NCI-H345 (cell line): Measurements from ENCODE around the gene LENEP.

ENCODE experiments used
- DNase-seq: peaks from one replicate; lab custom pipeline; 2025; lab: John Stamatoyannopoulos, UW

Gene LENEP

GRCh38 chr1:154993572-154994268 is at the start of gene LENEP:
LENEP (plus strand) TSS chr1:154993586; CDS start chr1:154993608, 22 bp downstream.
- no peak for DNase-seq

DNA sequence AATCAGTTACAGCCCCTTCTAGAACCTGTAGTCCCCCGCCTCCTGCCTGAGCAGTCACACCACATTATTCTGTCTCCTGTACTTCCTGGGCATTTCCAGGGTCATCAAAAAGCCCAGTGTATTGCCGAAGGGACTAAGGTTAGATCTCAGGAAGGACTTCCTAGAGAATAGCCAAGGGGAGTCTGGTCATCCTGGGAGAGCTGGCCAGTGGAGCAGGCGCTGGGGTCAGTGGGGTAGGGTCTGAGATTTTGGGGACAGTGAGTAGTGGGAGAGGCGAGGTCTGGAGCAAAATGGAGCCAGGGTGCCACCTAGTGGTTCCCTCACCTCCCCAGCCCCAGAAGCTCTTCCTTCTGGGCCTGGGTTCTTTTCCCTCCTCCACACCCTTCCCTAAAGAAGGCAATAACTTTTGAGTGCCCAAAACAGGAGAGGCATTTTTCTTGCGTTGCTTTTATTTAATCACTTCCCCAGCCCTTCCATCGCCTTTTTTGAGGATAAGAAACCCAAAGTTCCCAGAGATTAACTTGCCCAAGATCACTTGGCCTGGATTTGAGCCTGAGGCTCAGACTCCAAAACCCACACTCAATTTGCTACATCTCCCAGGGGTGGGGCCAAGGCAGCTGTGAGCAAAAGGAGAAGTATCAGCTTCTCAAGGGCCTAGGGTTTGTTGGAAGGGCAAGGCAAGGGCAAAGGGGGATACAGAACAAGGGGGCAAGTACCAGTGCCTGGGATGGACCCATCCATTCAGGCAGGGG is 49.6 kb upstream of the LENEP start:
- peak; percentile 55 for DNase-seq

- DNase-seq = no peak
Observed at GRCh38 chr1:154944401-154945159, 48.8 kb upstream of the LENEP start.

DNA sequence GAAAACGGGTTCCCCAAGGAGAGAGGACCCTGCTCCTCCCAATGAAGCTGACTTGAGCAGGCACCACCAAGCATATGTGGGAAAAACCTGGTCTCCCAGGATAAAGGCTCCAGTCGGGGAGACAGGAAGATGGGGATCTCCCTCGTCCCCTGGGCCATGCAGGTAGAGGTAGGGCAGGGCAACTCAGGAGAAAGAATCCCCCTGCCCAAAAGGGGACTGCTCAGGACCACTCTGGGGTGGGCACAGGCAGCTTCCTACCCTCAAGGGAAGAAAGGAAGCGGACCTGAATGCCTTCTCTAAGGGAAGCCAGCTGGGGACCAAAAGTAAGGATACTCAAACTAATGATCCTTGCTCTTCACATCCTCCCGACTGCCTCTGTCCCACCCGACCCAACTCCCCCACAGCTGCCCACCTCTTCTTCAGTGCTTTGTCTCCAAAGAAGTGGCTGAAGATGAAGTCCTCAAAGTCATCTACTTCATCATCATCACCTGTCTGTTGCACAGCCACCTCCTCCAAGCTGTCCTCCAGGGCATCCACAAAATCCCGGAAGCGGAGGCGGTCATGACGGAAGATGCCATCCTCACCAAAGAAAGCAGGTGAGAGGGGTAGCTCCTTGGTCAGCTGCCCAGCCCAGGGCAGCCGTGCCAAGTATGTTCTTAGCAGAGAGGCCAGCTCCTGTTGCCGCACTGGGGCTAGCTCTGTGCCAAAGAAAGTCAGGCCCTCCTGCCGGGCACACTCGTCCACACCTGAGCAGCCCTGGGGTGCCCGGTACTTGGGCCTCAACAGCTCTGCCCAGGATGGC is 48.0 kb upstream of the LENEP start:
- no peak for DNase-seq

GRCh38 chr1:154945962-154946850 is 47.2 kb upstream of the LENEP start:
- DNase-seq = no peak

DNA sequence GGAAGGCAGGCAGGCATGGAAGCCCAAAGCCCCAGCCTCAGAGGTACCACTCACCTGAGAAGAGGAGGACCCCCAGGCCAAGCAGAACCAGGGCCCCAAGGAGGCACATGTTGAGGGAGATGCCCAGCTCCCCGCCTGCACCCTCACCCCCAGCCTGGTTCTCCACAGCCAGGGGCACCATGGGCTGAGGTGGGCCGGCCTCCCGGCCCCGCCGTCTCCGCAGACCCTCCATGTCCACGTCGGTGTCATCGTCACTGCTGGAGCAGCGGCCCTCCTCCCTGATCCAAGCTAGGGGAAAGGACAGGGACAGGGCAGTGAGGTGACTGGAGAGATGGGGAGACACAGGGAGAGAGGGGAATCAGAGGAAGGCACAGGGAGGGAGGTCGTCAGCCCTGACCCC is 45.3 kb upstream of the LENEP start:
- DNase-seq = no peak

DNA sequence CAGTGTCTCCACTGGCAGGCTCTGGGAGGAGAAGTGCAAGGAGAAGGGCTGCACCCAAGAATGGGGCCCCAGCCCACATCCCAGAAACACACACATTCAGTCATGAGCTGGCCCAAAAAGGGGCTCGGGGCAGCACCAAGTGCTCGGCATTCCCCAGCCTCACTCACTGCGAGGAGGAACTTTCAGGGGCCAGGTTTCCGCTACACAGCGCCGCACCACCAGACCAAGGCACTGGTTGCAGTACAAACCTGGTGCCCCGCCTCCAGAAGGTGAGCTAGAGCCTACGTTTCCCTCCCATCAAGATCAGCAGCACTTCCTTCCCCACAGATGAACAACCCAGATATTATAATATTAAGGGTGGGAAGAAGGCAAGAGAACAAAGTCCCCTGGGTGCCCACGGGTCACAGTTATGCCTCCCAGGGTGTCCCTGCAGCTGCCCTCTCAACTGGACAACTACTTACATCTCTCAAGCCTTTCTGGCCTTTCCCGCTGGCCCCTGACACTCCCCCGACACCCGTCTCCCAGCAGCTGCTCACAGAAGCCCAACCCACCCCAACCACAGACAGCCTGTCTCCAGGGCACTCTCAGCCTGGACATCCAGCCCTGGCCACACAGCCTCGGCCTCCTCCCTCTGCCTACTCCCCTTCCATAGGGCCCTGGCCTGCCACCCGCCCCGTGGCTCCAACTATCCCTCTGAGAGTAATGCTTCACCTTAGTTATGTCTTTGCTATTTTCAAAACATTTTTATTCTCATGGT is 41.3 kb upstream of the LENEP start:
- no peak for DNase-seq

DNA sequence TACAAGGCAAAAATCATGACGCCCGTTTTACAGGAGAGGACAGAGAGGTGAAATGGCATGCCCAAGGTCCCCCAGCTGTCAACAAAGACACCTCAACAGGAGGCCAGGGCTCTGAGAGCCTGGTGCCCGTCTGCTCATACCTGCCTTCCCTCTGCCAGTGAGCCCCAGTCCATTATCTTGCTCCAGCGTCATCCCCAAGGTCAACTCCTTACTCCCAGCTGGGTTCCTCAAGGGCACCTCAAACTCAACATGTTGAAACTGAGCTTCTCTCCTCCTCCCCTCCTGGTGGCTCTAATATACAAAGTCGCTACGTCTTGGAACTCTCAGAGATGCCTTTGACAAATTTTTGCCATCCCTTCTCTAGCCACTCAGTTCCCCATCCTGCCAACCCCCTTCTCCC is 40.7 kb upstream of the LENEP start:
- DNase-seq = no peak

GRCh38 chr1:154953611-154954038 is 39.8 kb upstream of the LENEP start:
- peak; percentile 31 for DNase-seq

DNA sequence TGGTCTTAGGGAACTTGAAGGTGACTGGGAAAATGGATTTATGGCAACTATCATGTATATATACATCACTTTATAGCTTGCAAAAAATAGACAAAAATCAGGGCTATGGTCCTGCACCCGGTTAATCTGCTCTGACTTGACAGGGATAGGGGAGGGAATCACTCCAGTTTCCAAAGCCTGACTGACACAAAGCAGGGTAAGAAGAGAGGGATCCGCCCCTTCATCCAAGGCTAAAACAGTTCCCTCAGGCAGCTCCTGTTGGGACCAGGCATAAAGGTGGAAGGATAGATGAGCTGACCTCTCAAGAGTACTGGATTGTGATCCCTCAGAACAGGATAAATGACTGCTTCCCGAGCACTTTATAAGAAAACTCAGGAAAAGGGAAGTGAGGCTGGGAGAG is 38.8 kb upstream of the LENEP start:
- DNase-seq = no peak

- peak; percentile 74 for DNase-seq
Observed at GRCh38 chr1:154955039-154955717, 38.2 kb upstream of the LENEP start.

DNA sequence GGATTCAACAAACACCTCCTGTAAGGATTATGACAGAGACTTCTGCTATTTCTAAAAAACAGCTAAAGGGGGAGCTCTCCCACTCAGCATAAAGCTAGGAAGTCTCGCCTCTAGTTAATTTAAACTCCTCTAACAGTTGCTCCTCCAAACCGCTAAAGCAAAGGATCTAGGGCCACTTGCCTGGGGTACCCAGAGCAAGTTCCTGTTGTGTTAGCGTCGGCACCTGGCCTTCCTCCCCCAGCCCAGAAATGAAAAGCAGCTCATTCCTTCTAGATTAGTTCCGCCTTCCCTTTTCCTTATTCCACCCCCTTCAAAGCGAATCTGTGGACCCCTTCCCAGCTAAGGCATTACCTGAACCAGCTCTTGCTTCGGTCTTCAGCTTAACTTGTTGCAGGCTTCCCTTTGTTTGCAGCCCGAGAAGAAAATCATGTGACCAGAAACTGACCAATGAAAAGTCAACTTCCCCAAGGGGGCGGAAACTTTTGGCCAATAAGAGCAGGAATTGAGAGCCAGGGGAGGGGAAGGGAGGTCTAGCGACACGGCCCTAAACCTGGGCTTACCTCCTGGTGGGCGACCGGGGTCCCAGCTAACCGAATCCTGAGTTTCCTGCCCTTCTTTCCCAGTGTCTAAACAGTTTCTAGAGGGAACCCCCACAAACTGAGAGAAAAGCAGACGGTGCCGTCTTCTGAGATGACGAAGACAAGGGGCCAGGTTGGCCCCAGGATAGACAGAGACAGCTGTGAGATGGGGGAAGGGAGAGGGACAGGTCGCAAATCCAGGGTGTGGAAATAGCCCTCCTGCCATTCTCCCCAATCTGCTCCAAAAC is 37.5 kb upstream of the LENEP start, which contains the start of gene PBXIP1:
TSS of gene PBXIP1 (minus strand) at position 382 of the 826 bp plus-strand sequence. CDS start 2,378 bp downstream, outside the sequence.
- DNase-seq = peak; percentile 98

- no peak for DNase-seq
Observed at GRCh38 chr1:154956544-154956941, 36.8 kb upstream of the LENEP start.

DNA sequence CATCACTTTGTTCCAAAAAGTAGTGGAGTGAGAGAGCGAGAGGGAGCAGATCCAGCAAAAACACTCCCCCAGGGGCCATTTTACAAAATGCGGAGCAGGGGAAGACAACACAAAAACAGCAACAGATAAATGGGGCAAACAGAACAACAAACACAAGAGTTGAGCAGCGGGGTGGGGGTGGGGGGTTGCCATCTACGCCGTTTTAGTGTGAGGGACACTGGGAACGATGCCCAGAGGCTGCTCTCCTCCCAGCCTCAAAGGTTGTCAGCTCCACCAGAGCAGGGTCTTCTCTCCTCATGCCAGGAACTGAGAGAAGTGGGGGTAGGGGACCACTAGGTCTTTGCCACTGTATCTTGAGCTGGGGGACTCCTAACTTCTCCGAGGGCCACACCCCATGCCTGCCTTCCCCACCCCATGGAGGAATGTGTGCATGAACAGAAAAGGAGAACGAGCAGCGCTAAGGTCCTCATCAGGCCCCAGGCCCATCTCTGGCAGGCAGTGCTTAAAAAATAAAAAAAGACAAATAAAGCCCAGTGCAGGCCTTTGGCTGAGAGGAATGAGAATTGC is 36.2 kb upstream of the LENEP start:
- no peak for DNase-seq

DNA sequence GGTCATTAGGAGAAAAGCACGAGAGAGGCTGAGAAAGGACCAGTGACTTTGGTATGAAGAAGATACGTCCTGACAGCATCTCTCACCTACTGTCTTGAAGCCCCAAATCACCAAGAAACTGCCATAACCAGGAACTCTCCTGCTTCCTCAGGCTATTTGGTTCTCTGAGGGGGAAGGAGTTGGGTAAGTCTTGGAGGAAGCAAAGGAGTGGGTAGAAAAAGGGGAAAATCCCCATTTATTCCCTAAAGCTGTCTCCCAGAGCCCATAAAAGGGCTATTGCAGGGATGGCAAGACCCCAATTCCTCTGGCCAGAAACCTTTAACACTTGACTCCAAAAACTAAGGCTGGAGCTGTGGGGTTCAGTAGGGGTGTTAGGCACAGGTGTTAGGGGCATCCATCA is 35.4 kb upstream of the LENEP start:
- DNase-seq = no peak

DNA sequence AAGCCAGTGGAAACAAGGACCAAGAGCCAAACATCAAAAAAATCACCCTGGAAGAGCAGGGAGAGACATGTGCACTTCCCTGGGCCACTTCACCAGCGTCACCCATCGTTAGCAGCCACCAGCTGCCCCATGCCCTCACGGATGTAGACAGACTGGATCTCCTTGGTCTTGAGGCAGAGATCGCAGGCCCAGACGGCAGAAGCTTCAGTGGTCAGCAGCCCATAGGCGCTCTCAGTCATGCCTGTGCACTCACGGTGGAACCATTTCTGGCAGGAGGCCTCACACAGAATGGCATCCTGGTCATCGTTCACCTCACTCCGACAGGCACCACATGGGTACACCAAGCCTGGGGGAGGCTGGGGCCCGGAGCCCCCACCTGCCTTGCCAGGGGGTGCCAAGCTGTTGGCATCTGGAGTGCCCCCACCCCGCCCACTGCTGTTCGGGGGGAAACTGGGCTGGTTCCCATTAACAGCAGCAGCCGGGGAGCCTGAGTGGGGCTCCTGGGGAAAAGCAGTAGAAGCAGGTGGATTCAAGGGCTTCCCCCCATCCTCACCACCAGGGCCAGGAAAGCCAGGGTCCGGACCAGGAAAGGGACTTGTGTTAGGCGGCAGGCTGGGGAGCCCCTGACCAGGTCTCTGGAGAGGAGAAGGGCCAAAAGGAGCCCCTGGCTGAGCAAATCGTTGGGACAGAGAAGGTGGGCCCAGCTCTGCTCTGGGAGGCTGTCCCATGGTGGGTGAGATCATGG is 34.5 kb upstream of the LENEP start:
- no peak for DNase-seq

DNA sequence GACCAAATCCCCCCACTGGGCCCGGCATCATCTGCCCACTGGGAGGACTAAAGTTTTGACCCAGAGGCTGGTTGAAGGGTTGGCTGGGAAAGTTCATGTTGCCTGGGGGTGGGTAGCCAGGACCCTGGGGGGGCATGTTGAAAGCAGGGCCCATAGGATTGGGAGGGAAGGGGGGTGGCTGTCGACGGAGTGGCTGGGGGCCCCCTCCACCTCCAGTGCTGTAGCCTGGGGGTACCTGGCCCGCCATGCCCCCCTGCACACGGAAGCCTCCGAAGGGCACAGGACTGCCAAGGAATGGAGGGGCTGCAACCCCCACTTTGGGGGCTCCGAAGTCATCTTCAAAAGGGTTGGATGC is 34.0 kb upstream of the LENEP start:
- no peak for DNase-seq
